ENCODE results near the gene SCRT2.

DNA sequence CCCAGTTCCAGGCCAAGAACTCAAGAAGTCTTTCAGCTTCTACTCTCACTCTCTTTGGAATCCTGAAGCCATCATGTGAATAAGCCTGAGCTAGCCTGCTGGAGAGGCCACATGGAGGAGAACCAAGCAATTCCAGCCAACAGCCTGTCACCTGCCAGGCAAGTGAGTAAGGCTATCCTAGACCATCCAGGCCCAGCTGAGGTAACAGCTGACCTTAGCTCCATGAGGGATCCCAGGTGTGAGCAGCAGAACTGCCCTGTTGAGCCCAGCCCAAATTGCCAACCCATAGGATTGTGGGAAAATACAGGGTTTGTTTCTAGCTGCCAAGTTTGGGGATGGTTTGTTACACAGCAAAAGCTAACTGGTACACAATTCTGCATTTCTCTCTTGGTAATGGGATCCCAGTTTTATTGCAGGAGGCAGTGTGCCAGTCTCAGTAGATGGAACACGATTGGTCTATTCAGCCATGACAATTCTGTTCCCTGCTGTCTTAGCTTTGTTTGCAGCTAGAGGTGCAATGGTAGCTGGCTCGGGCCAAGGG is 28.1 kb downstream of the SCRT2 start:
- TF ChIP-seq, protein P1, sequence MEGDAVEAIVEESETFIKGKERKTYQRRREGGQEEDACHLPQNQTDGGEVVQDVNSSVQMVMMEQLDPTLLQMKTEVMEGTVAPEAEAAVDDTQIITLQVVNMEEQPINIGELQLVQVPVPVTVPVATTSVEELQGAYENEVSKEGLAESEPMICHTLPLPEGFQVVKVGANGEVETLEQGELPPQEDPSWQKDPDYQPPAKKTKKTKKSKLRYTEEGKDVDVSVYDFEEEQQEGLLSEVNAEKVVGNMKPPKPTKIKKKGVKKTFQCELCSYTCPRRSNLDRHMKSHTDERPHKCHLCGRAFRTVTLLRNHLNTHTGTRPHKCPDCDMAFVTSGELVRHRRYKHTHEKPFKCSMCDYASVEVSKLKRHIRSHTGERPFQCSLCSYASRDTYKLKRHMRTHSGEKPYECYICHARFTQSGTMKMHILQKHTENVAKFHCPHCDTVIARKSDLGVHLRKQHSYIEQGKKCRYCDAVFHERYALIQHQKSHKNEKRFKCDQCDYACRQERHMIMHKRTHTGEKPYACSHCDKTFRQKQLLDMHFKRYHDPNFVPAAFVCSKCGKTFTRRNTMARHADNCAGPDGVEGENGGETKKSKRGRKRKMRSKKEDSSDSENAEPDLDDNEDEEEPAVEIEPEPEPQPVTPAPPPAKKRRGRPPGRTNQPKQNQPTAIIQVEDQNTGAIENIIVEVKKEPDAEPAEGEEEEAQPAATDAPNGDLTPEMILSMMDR (IDR thresholded peaks at IDR 0.05; ENCODE audit: low read depth, low read length) = no peak
- no peak for TF ChIP-seq EZH2phosphoT487 (IDR thresholded peaks at IDR 0.05; ENCODE audit: low read depth)

All from OCI-LY3 (cell line).